Gastroesophageal sphincter (tissue), 4 donors: ENCODE measurements around the gene BCAR3. TPM values are rescaled to one million over a fixed set of nuclear protein-coding genes. Genes with fewer than 3 reads are reported as not detected.

Experiments
- ATAC-seq: fragments of 150-250 bp; one replicate; pipeline ENCODE4 v1.9.1; 2016; ENCODE audit warnings: mild to moderate bottlenecking, moderate library complexity
- H3K27ac ChIP-seq, 4 donors: fragments of 200-600 bp; sonication (generic) in 3 of 4; 1 replicate in 3 of 4; 2 replicates in 1 of 4; pipeline ENCODE4 v1.5.1; 2016 to 2019
- H3K27me3 ChIP-seq: fragments of 200-600 bp; sonication (generic); one replicate; pipeline ENCODE4 v1.5.1; 2019
- H3K36me3 ChIP-seq, 2 donors: fragments of 200-600 bp; sonication (generic); one replicate each; pipeline ENCODE4 v1.5.1; 2019; ENCODE audit warnings: control low read depth in 1 of 2
- H3K4me1 ChIP-seq, 3 donors: fragments of 200-600 bp; sonication (generic); 1 replicate in 2 of 3; 2 replicates in 1 of 3; pipeline ENCODE4 v1.5.1; 2016 to 2019; ENCODE audit warnings: control low read depth in 2 of 3
- H3K4me3 ChIP-seq, 2 donors: fragments of 200-600 bp; sonication (generic); one replicate each; pipeline ENCODE4 v1.5.1; 2019; ENCODE audit warnings: mild to moderate bottlenecking in 1 of 2, moderate library complexity in 1 of 2
- H3K9me3 ChIP-seq, 3 donors: fragments of 200-600 bp; sonication (generic); one replicate each; pipeline ENCODE4 v1.5.1; 2017 to 2019; ENCODE audit warnings: control low read depth in 2 of 3
- CTCF ChIP-seq, 4 experiments: fragments of 200-600 bp in 2 of 4; fragments of 450-650 bp in 2 of 4; sonication (generic) in 1 of 4; IDR thresholded peaks; one replicate each; pipeline ENCODE4 v1.5.1; 2017 to 2019; ENCODE audit warnings: antibody characterized with exemption in 4 of 4, mild to moderate bottlenecking in 2 of 4, moderate library complexity in 2 of 4
- EP300 ChIP-seq: sonication (generic); formaldehyde crosslinking; IDR thresholded peaks from one replicate; pipeline ENCODE4 v1.6.1; 2017; ENCODE audit warnings: antibody characterized with exemption, mild to moderate bottlenecking
- POLR2A ChIP-seq, 2 donors: fragments of 450-650 bp; IDR thresholded peaks; one replicate each; pipeline ENCODE4 v1.6.1; 2017; ENCODE audit warnings: antibody characterized with exemption in 2 of 2, mild to moderate bottlenecking in 2 of 2, moderate library complexity in 1 of 2
- POLR2AphosphoS5 ChIP-seq: sonication (generic); formaldehyde crosslinking; IDR thresholded peaks from one replicate; pipeline ENCODE4 v1.6.1; 2017; ENCODE audit warnings: antibody characterized with exemption
- WGBS, 2 donors: methylation state at CpG; one replicate each; pipeline ENCODE4 v1.1.5; 2018; ENCODE audit warnings: low coverage in 1 of 2; 5-methylcytosine and 5-hydroxymethylcytosine counted together
- total RNA-seq, 4 donors: library from RNA; depleted of rRNA; stranded (reverse); fragments of >200 nt; gene quantifications; one replicate each; pipeline ENCODE4 v1.1.0, GENCODE V29; 2016

BCAR3 gene
- total RNA-seq, 4 donors from 2014 or later, result 33.9 to 40.2 (median 38.3) TPM

- no peak for ATAC-seq
- no peaks in the 10 kb centered on the region for H3K36me3 ChIP-seq
- no peak overlapping the region for H3K4me3 ChIP-seq
- TF ChIP-seq CTCF (IDR thresholded peaks at IDR 0.05), result no peak
- no peak for TF ChIP-seq POLR2A (IDR thresholded peaks at IDR 0.05)
- TF ChIP-seq EP300, result no peak
- TF ChIP-seq POLR2AphosphoS5, result no peak
- no peak overlapping the region for H3K27ac ChIP-seq
- H3K9me3 ChIP-seq, result peaks cover 0 to 9% (median 0%) of the 10 kb centered on the region in 3 donors
- WGBS, 2 donors, result 92 to 100% methylated on average over 1 to 2 of the region's 2 CpGs
- H3K27me3 ChIP-seq, result no peaks in the 10 kb centered on the region
- peaks cover 2 to 34% (median 2%) of the 10 kb centered on the region in 3 donors for H3K4me1 ChIP-seq
Measured at GRCh38 chr1:93716941-93717368, 35.3 kb upstream of the BCAR3 start.

GRCh38 chr1:93716163-93716562, 34.5 kb upstream of the BCAR3 start:
- Histone ChIP-seq H3K9me3 (peaks cover 0 to 9% (median 0%) of the 10 kb centered on the region in 3 donors), H3K27me3 (no peaks in the 10 kb centered on the region), H3K4me1 (peaks cover 0 to 26% (median 2%) of the 10 kb centered on the region in 3 donors), H3K27ac (peak overlapping the region in 2 of 4 donors; percentile 61 to 71), H3K4me3 (no peak overlapping the region), H3K36me3 (no peaks in the 10 kb centered on the region)
- no peak for TF ChIP-seq POLR2AphosphoS5
- no peak for TF ChIP-seq EP300
- no peak for TF ChIP-seq POLR2A (IDR thresholded peaks at IDR 0.05)
- TF ChIP-seq CTCF (IDR thresholded peaks at IDR 0.05), result no peak
- ATAC-seq, result no peak
- WGBS, 2 donors, result 44 to 53% methylated on average over 1 of the region's 1 CpG

GRCh38 chr1:93715529-93716126, 34.0 kb upstream of the BCAR3 start:
- WGBS, 2 donors, result 19 to 73% methylated on average over 3 of the region's 10 CpGs
- peaks cover 0 to 9% (median 0%) of the 10 kb centered on the region in 3 donors for H3K9me3 ChIP-seq
- H3K4me1 ChIP-seq, result peaks cover 0 to 21% (median 2%) of the 10 kb centered on the region in 3 donors
- H3K27me3 ChIP-seq, result no peaks in the 10 kb centered on the region
- H3K36me3 ChIP-seq, result no peaks in the 10 kb centered on the region
- ATAC-seq, result no peak
- H3K4me3 ChIP-seq, result no peak overlapping the region
- peak overlapping the region in 3 of 4 donors; percentile 5 to 71 (median 61) for H3K27ac ChIP-seq
- no peak for TF ChIP-seq CTCF (IDR thresholded peaks at IDR 0.05)
- peak; percentile 57 for TF ChIP-seq POLR2AphosphoS5

GRCh38 chr1:93714356-93714755, 32.7 kb upstream of the BCAR3 start:
- WGBS, 2 donors, result 88 to 100% methylated on average over 1 of the region's 1 CpG
- no peak for TF ChIP-seq POLR2A (IDR thresholded peaks at IDR 0.05)
- no peak for TF ChIP-seq EP300
- TF ChIP-seq CTCF (IDR thresholded peaks at IDR 0.05), result no peak
- TF ChIP-seq POLR2AphosphoS5, result no peak
- Histone ChIP-seq H3K27me3 (no peaks in the 10 kb centered on the region), H3K4me1 (peaks cover 0 to 28% (median 2%) of the 10 kb centered on the region in 3 donors), H3K4me3 (no peak overlapping the region), H3K9me3 (peaks cover 0 to 9% (median 0%) of the 10 kb centered on the region in 3 donors), H3K27ac (no peak overlapping the region), H3K36me3 (no peaks in the 10 kb centered on the region)
- no peak for ATAC-seq

- H3K9me3 ChIP-seq, result peaks cover 0 to 9% (median 0%) of the 10 kb centered on the region in 3 donors
- no peaks in the 10 kb centered on the region for H3K27me3 ChIP-seq
- H3K27ac ChIP-seq, result no peak overlapping the region
- no peaks in the 10 kb centered on the region for H3K36me3 ChIP-seq
- peaks cover 0 to 38% (median 2%) of the 10 kb centered on the region in 3 donors for H3K4me1 ChIP-seq
- no peak for TF ChIP-seq POLR2AphosphoS5
- no peak for ATAC-seq
- no peak overlapping the region for H3K4me3 ChIP-seq
Measured at GRCh38 chr1:93713341-93713740, 31.7 kb upstream of the BCAR3 start.
